HepG2 (cell line): ENCODE data around the gene VPS9D1. TPM values are rescaled to one million over a fixed set of nuclear protein-coding genes. Genes with fewer than 3 reads are reported as not detected.

ENCODE experiments used
- GATA4 ChIP-seq: sonication (generic); IDR thresholded peaks from 2 replicates; pipeline ENCODE4 v1.6.1; 2016; ENCODE audit warnings: antibody characterized with exemption, low read depth, borderline replicate concordance
- GFI1 ChIP-seq: sonication (generic); formaldehyde crosslinking; IDR thresholded peaks from 2 replicates; pipeline ENCODE4 v1.5.0; 2020; ENCODE audit warnings: missing genetic modification reagents, mild to moderate bottlenecking, borderline replicate concordance
- HBP1 ChIP-seq: IDR thresholded peaks from 2 replicates; pipeline ENCODE4 v1.6.1; 2016; ENCODE audit warnings: low read depth, control low read depth
- HMGXB3 ChIP-seq: sonication (generic); formaldehyde crosslinking; IDR thresholded peaks from 2 replicates; pipeline ENCODE4 v1.4.0; 2020; ENCODE audit warnings: missing genetic modification reagents, borderline replicate concordance
- HNRNPH1 ChIP-seq: fragments of 200-400 bp; formaldehyde crosslinking; optimal IDR thresholded peaks from 2 replicates; pipeline ENCODE3; 2017; ENCODE audit warnings: mild to moderate bottlenecking, low read depth, low read length
- JUN ChIP-seq: sonication (generic); formaldehyde crosslinking; IDR thresholded peaks from 2 replicates; pipeline ENCODE4 v1.4.0; 2020; ENCODE audit warnings: mild to moderate bottlenecking, missing genetic modification reagents
- KDM3A ChIP-seq: IDR thresholded peaks from 2 replicates; pipeline ENCODE4 v1.6.1; 2018; ENCODE audit warnings: low read depth, missing compliant biosample characterization
- KLF12 ChIP-seq: sonication (generic); formaldehyde crosslinking; IDR thresholded peaks from 2 replicates; pipeline ENCODE4 v1.4.0; 2020; ENCODE audit warnings: missing genetic modification reagents, borderline replicate concordance
- KLF15 ChIP-seq: sonication (generic); formaldehyde crosslinking; IDR thresholded peaks from 2 replicates; pipeline ENCODE4 v1.8.1; 2023; ENCODE audit warnings: borderline replicate concordance, mild to moderate bottlenecking, inconsistent platforms, missing genetic modification reagents, mixed read lengths
- MED8 ChIP-seq: sonication (generic); formaldehyde crosslinking; IDR thresholded peaks from 2 replicates; pipeline ENCODE4 v1.8.1; 2023; ENCODE audit warnings: mild to moderate bottlenecking, missing genetic modification reagents; ENCODE audit not compliant: insufficient replicate concordance
- PHB2 ChIP-seq: fragments of 450-650 bp; IDR thresholded peaks from 2 replicates; pipeline ENCODE4 v1.6.1; 2018; ENCODE audit not compliant: partially characterized antibody
- TARDBP ChIP-seq: sonication (generic); formaldehyde crosslinking; IDR thresholded peaks from 2 replicates; pipeline ENCODE4 v1.8.0; 2022; ENCODE audit warnings: mild to moderate bottlenecking, missing genetic modification reagents
- TFAP4 ChIP-seq: sonication (generic); IDR thresholded peaks from 2 replicates; pipeline ENCODE4 v1.6.1; 2016; ENCODE audit warnings: low read depth, borderline replicate concordance
- ZMAT5 ChIP-seq: sonication (generic); formaldehyde crosslinking; IDR thresholded peaks from 2 replicates; pipeline ENCODE4 v1.5.0; 2020; ENCODE audit warnings: mild to moderate bottlenecking, low read depth, missing genetic modification reagents, borderline replicate concordance
- ZNF160 ChIP-seq: sonication (generic); formaldehyde crosslinking; IDR thresholded peaks from 2 replicates; pipeline ENCODE4 v1.8.0; 2022; ENCODE audit warnings: mild to moderate bottlenecking, inconsistent platforms, missing genetic modification reagents
- ZNF20 ChIP-seq: sonication (generic); formaldehyde crosslinking; IDR thresholded peaks from 2 replicates; pipeline ENCODE4 v1.4.0; 2020; ENCODE audit warnings: mild to moderate bottlenecking, moderate library complexity, missing genetic modification reagents
- ZNF430 ChIP-seq: sonication (generic); formaldehyde crosslinking; IDR thresholded peaks from 2 replicates; pipeline ENCODE4 v1.9.0; 2021; ENCODE audit warnings: mild to moderate bottlenecking, missing genetic modification reagents
- ZNF496 ChIP-seq: sonication (generic); formaldehyde crosslinking; IDR thresholded peaks from 2 replicates; pipeline ENCODE4 v1.8.1; 2023; ENCODE audit warnings: mild to moderate bottlenecking, moderate library complexity, missing genetic modification reagents; ENCODE audit not compliant: insufficient replicate concordance
- ZNF703 ChIP-seq: sonication (generic); formaldehyde crosslinking; IDR thresholded peaks from 2 replicates; pipeline ENCODE4 v1.5.1; 2020; ENCODE audit warnings: missing genetic modification reagents, mild to moderate bottlenecking, moderate library complexity, borderline replicate concordance
- ZNF770 ChIP-seq: sonication (generic); formaldehyde crosslinking; IDR thresholded peaks from 2 replicates; pipeline ENCODE4 v1.5.0; 2020; ENCODE audit warnings: mild to moderate bottlenecking, missing genetic modification reagents
- ZNF788 ChIP-seq: sonication (generic); formaldehyde crosslinking; IDR thresholded peaks from 2 replicates; pipeline ENCODE4 v1.5.0; 2020; ENCODE audit warnings: mild to moderate bottlenecking, missing genetic modification reagents, borderline replicate concordance
- ZNF792 ChIP-seq: IDR thresholded peaks from 2 replicates; pipeline ENCODE4 v1.6.1; 2016
- polyA plus RNA-seq, 8 experiments: library from polyadenylated mRNA; depleted of rRNA in 3 of 8; stranded (reverse) in 7 of 8; unstranded in 1 of 8; fragments of >200 nt; fragmentation: Illumina TruSeq in 4 of 8; extraction: Trizol in 4 of 8; gene quantifications; 2 replicates each; pipeline versions ENCODE4 v1.2.1 to v1.2.3, GENCODE V29; 2011 to 2016; ENCODE audit warnings: low read depth in 4 of 8, missing spikeins in 1 of 8, mixed read lengths in 1 of 8; ENCODE audit not compliant: insufficient read depth in 1 of 8
- total RNA-seq, 5 experiments: library from RNA; depleted of rRNA; stranded (reverse); fragments of >200 nt; fragmentation: Illumina TruSeq; extraction: Trizol; gene quantifications; 2 replicates each; pipeline ENCODE4 v1.2.3, GENCODE V29; 2016; ENCODE audit warnings: low read depth in 1 of 5

VPS9D1 gene
- total and polyA plus RNA-seq, 2 of the 13 experiments (the other 11 are each of a cell fraction or from before 2014, with no cell fraction given): 10.1 to 13.2 TPM

GRCh38 chr16:89720551-89720812 lies 216 bp downstream of the VPS9D1 start (continued):
- TF ChIP-seq ZNF770: peak; percentile 40; the same call in 1 of the 2 replicates
- TF ChIP-seq TARDBP (CRISPR knock-in tag): no peak
- TF ChIP-seq KDM3A (CRISPR knock-in tag): no peak; the same call in 1 of the 2 replicates
- TF ChIP-seq PHB2: no peak
- no peak for TF ChIP-seq GATA4
- TF ChIP-seq ZNF430 (CRISPR knock-in tag): no peak
- TF ChIP-seq GFI1 (CRISPR knock-in tag): no peak; the same call in 1 of the 2 replicates
- no peak for TF ChIP-seq ZNF20 (CRISPR knock-in tag)
- TF ChIP-seq HNRNPH1: no peak
- no peak for TF ChIP-seq TFAP4
- no peak for TF ChIP-seq HMGXB3 (CRISPR knock-in tag)
- TF ChIP-seq ZNF160 (CRISPR knock-in tag): no peak
- no peak for TF ChIP-seq KLF12
- TF ChIP-seq ZNF496 (CRISPR knock-in tag): no peak
- no peak for TF ChIP-seq ZNF792 (CRISPR knock-in tag)
- TF ChIP-seq JUN: 0 out of 2 replicates have a peak, but pooled peaks have one; percentile 36
- TF ChIP-seq MED8 (CRISPR knock-in tag): no peak
- TF ChIP-seq ZNF703 (CRISPR knock-in tag): no peak; the same call in 1 of the 2 replicates
- TF ChIP-seq ZMAT5 (CRISPR knock-in tag): no peak
- TF ChIP-seq ZNF788 (CRISPR knock-in tag): peak; percentile 17; the same call in 1 of the 2 replicates
- no peak for TF ChIP-seq KLF15 (CRISPR knock-in tag)
- TF ChIP-seq HBP1 (CRISPR knock-in tag): no peak
